ENCODE data around the gene SCYL2.

Gene SCYL2

DNA sequence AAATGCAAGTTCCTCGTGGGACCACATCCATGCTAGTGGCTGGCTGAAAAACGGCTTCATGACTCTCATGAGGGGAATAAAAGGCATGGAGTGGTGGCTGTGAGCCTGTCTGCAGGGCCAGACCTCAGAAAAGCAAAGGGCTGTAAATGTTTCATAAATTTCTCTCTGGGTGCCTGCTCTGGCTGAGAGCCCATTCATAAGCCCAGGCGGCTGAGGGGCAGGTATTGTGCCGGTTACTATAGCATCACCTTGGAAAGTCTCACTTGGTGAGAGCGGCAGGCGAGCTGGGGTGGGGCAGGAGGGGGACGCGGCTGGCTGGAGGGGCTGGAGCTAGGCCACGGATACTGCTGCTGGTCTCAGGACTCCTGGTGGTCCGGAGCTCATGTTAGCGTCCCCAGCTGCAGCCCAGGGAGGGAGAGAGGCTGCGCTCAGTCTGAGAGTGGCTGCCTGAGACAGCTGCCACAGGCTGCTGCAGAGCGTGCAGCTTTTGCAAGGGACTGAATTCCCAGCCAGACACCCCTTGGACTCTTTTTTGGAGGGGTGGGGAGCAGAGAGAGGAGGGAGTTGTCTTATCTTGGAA is 89.8 kb downstream of the SCYL2 start, which contains the start of gene SLC17A8:
Gene SLC17A8 (plus strand): TSS at position 431 of the 580 bp plus-strand sequence. CDS start 318 bp downstream, outside the sequence.
- ATAC-seq (replicated peaks) (no peak), DNase-seq (no peak)
- Mint-ChIP-seq H3K36me3 (ENCODE audit: insufficient read depth) (no peaks in the 10 kb centered on the region), H3K27me3 (peaks cover 63 to 78% of the 10 kb centered on the region in 2 donors), H3K4me3 (no peak within 1 kb of the TSS), H3K9me3 (no peaks in the 10 kb centered on the region), H3K27ac (no peak within 1 kb of the TSS), H3K4me1 (ENCODE audit: low read depth in 2 of 2) (no peaks in the 10 kb centered on the region)

DNA sequence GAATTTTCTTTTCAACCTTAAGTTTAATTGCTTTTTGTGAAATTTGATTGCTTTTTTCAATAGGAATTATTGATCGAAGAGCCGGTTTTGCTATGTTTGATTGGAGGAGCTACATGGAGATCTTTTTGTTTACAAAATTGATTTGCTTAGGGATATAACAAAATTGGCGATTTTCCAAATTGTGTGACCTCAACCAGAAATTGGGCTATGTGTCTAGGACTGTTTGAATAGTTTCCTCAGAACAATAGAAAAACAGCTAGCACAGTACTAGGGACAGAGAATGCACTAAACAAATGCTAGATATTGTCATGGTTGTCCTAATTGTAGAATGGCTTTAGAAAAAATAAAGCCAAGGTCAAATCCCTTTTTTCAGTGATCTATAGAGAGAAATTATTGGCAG is 92.3 kb downstream of the SCYL2 start:
- Mint-ChIP-seq H3K4me1 (ENCODE audit: low read depth in 2 of 2) (no peaks in the 10 kb centered on the region), H3K36me3 (ENCODE audit: insufficient read depth) (no peaks in the 10 kb centered on the region), H3K4me3 (no peak overlapping the region), H3K27ac (no peak overlapping the region), H3K27me3 (peaks cover 47 to 77% of the 10 kb centered on the region in 2 donors), H3K9me3 (no peaks in the 10 kb centered on the region)
- ATAC-seq (replicated peaks) (no peak), DNase-seq (no peak)

DNA sequence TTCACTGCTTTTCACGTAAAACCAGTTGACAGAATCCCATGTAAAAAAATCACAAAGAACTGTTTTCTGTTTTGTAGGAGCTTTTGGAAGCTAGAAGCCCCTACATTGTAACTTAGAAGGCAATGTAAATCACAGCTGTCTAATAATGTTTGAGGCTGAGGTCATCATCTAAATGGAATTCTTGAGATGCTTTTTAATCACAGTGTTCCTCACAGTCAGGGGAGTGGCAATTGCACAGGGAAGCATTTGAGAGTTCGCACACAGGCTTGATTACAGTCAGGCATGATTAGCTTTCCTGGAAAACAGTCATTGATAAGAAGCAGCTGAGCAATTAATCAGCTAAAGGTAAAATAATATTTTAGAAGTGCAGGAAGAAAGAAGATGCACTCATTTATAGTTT is 92.8 kb downstream of the SCYL2 start:
- Mint-ChIP-seq H3K27ac (no peak overlapping the region), H3K9me3 (no peaks in the 10 kb centered on the region), H3K27me3 (peaks cover 47 to 77% of the 10 kb centered on the region in 2 donors), H3K36me3 (ENCODE audit: insufficient read depth) (no peaks in the 10 kb centered on the region), H3K4me3 (no peak overlapping the region), H3K4me1 (ENCODE audit: low read depth in 2 of 2) (no peaks in the 10 kb centered on the region)
- no peak for ATAC-seq (replicated peaks)
- no peak for DNase-seq

DNA sequence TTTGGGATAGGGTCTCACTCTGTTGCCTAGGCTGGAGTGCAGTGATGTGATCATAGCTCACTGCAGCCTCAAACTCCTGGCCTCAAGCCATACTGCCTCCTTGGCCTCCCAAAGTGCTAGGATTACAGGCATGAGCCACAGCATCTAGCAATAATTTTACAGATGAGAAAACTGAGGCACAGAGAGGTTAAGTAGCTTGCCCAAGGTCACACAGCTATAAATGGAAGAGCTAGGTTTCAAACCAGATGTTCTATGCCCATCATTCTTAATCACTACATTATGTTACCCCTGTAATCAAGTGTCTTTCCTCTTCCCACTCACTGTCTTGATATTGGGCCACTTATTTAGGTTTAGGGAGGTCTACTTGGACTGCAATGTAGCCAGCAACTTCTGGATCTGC is 93.5 kb downstream of the SCYL2 start:
- Mint-ChIP-seq H3K4me1 (ENCODE audit: low read depth in 2 of 2) (no peaks in the 10 kb centered on the region), H3K4me3 (no peak overlapping the region), H3K9me3 (no peaks in the 10 kb centered on the region)

DNA sequence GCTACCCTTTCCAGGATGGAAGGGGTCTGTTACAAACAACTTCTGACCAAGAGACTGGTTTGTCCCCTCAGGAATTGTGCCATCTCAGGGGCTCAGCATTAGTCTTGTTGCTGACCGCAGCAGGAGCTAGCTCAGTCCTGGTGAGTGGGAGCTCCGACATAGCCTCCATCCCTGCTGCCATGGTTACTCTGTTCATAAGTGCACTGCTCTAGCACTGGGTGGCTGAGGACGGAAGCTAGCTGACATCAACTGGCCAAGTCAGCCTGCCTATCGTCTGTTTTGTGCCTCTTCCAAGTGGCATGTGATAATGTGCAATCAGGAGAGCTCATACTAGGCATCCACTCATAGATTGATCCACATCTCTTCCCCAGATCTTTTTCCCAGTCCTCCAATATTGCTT is 97.3 kb downstream of the SCYL2 start:
- Mint-ChIP-seq H3K27me3 (peaks cover 36 to 69% of the 10 kb centered on the region in 2 donors), H3K4me1 (ENCODE audit: low read depth in 2 of 2) (no peaks in the 10 kb centered on the region), H3K27ac (no peak overlapping the region), H3K4me3 (no peak overlapping the region), H3K9me3 (no peaks in the 10 kb centered on the region), H3K36me3 (ENCODE audit: insufficient read depth) (no peaks in the 10 kb centered on the region)
- no peak for ATAC-seq (replicated peaks)
- no peak for DNase-seq

More for the DNA sequence above, 93.5 kb downstream of the SCYL2 start:
- ATAC-seq (replicated peaks) = no peak
- no peak for DNase-seq
- H3K36me3 Mint-ChIP-seq (ENCODE audit: insufficient read depth) = no peaks in the 10 kb centered on the region
- H3K27me3 Mint-ChIP-seq = peaks cover 44 to 73% of the 10 kb centered on the region in 2 donors
- H3K27ac Mint-ChIP-seq = no peak overlapping the region

DNA sequence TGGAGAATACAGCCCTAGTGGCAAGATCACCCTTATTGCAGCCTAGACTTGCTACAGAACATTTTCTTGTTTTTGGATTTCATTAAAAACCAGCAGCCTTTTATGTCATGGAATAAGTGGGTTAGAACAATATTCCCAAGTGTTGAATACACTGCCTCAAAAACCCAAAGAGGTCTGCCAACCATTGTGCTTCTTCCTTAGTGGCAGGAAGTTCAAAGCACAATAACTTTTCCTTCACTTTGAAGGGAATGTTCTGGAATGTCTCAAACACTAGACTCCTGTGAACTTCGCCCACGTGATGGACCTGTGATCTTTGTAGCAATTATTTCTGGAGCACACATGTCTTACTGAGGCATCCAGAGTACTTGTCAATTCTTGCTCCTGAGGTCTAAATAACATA is 98.4 kb downstream of the SCYL2 start:
- H3K4me1 Mint-ChIP-seq (ENCODE audit: low read depth in 2 of 2) = no peaks in the 10 kb centered on the region
- no peak overlapping the region for H3K4me3 Mint-ChIP-seq
- no peaks in the 10 kb centered on the region for H3K36me3 Mint-ChIP-seq (ENCODE audit: insufficient read depth)
- no peak overlapping the region for H3K27ac Mint-ChIP-seq
- H3K27me3 Mint-ChIP-seq = peaks cover 35 to 58% of the 10 kb centered on the region in 2 donors
- ATAC-seq (replicated peaks) = no peak
- H3K9me3 Mint-ChIP-seq = no peaks in the 10 kb centered on the region
- no peak for DNase-seq

DNA sequence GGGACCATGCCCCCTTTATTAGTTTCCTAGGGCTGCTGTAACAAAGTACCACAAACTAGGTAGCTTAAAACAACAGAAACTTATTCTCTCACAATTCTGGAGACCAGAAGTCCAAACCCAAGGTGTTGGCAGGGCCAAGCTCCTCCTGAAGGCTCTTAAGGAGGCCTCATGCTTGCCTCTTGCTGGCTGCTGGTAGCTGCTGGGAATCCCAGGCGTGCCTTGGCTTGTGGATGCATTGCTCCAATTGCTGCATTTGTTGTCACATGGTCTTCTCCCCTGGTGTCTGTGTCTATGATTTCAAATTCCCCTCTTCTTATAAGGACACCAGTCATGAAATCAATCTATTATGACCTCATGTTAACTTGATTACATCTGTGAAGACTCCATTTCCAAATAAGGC is 101.1 kb downstream of the SCYL2 start:
- Mint-ChIP-seq H3K27ac (no peak overlapping the region), H3K4me1 (ENCODE audit: low read depth in 2 of 2) (no peaks in the 10 kb centered on the region), H3K4me3 (no peak overlapping the region), H3K9me3 (no peaks in the 10 kb centered on the region), H3K36me3 (ENCODE audit: insufficient read depth) (no peaks in the 10 kb centered on the region), H3K27me3 (peaks cover 26 to 32% of the 10 kb centered on the region in 2 donors)
- DNase-seq (no peak), ATAC-seq (replicated peaks) (no peak)

DNA sequence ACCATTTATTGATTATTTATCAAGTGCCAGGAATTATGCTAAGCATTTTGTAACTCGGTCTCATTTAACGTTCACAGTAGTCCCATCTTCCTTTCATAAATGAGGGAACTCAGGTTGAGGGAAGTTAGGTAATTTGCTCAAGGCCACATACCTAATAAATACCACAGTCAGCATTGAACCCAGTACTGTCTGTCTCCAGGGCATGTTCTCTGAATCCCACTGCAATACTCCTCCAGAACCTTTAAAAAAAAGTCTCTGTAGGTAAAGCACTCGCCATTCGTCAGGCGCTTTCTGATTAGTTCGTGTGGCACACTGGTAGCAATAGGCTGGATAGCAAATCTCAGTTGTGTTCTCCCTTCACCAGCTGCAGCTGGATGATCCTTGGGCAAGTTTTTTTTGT is 104.2 kb downstream of the SCYL2 start:
- DNase-seq (no peak), ATAC-seq (replicated peaks) (no peak)
- Mint-ChIP-seq H3K4me3 (no peak overlapping the region), H3K9me3 (no peaks in the 10 kb centered on the region), H3K36me3 (ENCODE audit: insufficient read depth) (no peaks in the 10 kb centered on the region), H3K4me1 (ENCODE audit: low read depth in 2 of 2) (no peaks in the 10 kb centered on the region), H3K27ac (no peak overlapping the region), H3K27me3 (peaks cover 27 to 31% of the 10 kb centered on the region in 2 donors)

DNA sequence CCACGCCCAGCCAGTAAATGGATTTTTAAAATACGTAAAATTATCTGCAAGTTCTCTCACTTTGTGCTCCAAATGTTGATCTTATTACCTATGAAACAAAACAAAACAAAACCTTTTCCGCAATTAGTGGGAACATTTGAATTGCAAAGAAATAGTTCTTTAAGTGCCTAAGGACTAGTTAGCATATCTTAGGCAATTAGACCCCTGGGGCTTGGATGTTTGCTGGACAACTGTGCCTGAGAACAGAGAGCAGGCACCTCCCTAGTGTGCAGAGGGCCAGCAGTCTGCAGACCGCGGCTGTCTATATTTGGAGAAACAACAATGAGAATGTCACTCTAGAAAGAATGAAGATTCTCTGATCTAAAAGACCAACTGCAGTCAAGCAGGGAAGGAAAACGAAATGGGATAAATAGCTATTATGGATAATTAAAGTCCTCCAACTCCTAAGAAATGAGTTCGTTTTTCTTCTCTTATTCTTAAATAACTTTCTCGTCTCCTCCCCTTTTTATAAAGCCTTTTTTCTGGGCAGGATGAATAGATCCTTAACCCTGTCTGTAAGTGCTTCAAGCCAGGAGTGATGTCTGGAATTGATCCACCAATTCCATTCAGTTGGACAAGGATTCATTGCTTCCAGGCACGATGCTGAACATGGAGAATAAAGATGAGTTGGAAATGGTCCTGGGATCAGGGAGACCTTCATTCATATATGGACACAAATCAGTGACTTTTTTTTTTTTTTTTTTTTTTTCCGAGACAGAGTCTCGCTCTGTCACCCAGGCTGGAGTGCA is 106.1 kb downstream of the SCYL2 start:
- ATAC-seq (replicated peaks) = no peak
- H3K27ac Mint-ChIP-seq = no peak overlapping the region

DNA sequence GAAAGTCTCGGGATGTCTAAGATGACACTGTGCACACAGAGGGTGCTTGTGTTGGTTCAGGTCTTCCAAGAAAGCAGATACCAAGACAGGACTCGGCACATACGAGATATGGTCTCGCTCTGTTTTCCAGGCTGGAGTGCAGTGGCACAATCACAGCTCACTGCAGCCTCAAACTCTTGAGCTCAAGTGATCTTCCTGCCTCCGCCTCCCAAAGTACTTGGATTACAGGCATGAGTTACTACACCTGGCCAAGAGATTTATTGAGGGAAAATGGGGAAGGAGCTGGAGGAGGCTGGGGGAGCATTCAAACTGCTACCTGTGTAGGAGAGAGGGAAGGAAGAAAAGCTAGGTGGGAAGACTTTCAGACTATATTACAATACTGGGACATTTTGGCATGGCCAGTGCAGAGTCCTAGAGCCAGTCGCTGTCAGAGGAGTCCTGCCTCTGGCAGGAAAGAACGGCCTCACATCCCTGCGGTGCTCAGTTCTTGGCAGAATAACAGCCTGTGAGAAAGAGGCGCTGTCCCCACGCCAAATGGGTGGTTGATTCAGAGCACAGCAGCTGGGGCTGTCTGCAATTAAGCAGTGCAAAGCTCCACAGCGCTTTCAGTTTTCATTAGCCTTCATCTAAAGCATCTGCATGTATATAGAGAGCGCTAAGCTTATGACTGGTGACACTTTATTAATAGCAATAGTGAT is 108.2 kb downstream of the SCYL2 start:
- Mint-ChIP-seq H3K36me3 (ENCODE audit: insufficient read depth) (no peaks in the 10 kb centered on the region), H3K4me1 (ENCODE audit: low read depth in 2 of 2) (no peaks in the 10 kb centered on the region), H3K27ac (no peak overlapping the region), H3K4me3 (no peak overlapping the region), H3K9me3 (no peaks in the 10 kb centered on the region), H3K27me3 (peaks cover 7 to 12% of the 10 kb centered on the region in 2 donors)
- ATAC-seq (replicated peaks) (no peak), DNase-seq (no peak)

More for the DNA sequence above, 106.1 kb downstream of the SCYL2 start:
- no peaks in the 10 kb centered on the region for H3K36me3 Mint-ChIP-seq (ENCODE audit: insufficient read depth)
- H3K4me3 Mint-ChIP-seq = no peak overlapping the region
- H3K27me3 Mint-ChIP-seq = peaks cover 19 to 22% of the 10 kb centered on the region in 2 donors
- H3K9me3 Mint-ChIP-seq = no peaks in the 10 kb centered on the region
- DNase-seq = no peak
- H3K4me1 Mint-ChIP-seq (ENCODE audit: low read depth in 2 of 2) = no peaks in the 10 kb centered on the region

DNA sequence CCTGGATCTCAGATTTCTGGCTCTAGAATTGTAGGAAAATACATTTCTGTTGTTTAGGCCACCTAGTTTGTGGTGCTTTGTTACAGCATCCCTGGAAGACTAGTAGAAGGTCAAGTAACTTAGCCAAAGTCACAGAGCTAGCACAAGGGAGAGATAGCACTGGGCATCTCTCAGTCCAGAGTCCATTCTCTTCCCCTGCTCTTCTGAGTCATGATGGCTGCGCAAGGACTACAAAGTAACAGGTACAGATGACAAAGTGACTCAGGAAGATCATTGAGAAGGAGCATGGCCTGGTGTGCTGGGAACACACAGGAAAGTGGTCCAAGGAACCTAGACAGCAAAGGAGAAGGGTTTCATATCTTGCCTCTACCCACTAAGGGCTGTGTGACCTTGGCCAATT is 109.2 kb downstream of the SCYL2 start:
- no peak overlapping the region for H3K4me3 Mint-ChIP-seq
- H3K27me3 Mint-ChIP-seq = peaks cover 7 to 12% of the 10 kb centered on the region in 2 donors
- ATAC-seq (replicated peaks) = no peak
- no peak for DNase-seq
- no peaks in the 10 kb centered on the region for H3K4me1 Mint-ChIP-seq (ENCODE audit: low read depth in 2 of 2)
- H3K9me3 Mint-ChIP-seq = no peaks in the 10 kb centered on the region
- no peak overlapping the region for H3K27ac Mint-ChIP-seq
- no peaks in the 10 kb centered on the region for H3K36me3 Mint-ChIP-seq (ENCODE audit: insufficient read depth)

DNA sequence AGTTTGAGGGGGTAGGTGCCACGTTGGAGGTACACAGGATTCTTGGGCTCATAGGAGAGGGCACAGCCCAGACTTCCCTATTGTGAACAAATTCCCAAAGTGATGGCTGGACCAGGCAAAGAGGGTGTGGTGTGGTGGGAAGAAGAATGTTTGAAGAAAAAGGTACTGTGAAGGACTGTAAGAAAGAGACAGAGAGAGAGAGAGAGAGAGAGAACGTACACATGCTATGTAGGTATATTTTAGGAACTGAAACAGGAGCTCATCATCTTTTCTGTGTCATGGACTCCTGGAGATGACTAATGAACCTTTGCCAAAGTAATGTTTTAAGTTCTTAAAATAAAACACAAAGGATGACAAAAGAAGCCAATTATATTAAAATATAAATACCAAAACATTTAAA is 114.4 kb downstream of the SCYL2 start:
- no peaks in the 10 kb centered on the region for H3K36me3 Mint-ChIP-seq (ENCODE audit: insufficient read depth)
- no peak for ATAC-seq (replicated peaks)

DNA sequence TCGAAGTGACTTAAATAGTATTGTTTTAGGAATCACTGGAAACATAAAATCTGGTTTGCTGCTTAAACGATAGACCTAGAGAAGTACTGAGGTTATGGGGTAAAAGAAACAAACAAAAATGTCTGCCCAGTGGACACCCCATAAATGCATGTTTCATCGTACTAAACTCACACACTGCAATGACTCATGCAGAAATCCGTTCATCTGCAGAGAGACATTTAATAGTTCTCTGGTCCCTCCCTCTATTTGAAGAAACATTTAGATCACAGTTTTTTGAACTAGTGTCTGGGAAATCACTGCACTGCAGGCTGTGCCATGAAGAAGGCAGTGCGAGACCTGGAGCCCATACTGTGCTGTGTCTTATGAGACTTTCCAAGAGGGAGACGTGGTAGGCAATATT is 115.4 kb downstream of the SCYL2 start:
- no peak for ATAC-seq (replicated peaks)
- Mint-ChIP-seq H3K27me3 (peaks cover 0 to 2% of the 10 kb centered on the region in 2 donors), H3K4me1 (ENCODE audit: low read depth in 2 of 2) (no peaks in the 10 kb centered on the region), H3K9me3 (no peaks in the 10 kb centered on the region), H3K27ac (no peak overlapping the region), H3K36me3 (ENCODE audit: insufficient read depth) (no peaks in the 10 kb centered on the region), H3K4me3 (no peak overlapping the region)
- DNase-seq = no peak

More for the DNA sequence above, 114.4 kb downstream of the SCYL2 start:
- DNase-seq = no peak
- Mint-ChIP-seq H3K27ac (no peak overlapping the region), H3K4me3 (no peak overlapping the region), H3K9me3 (no peaks in the 10 kb centered on the region), H3K4me1 (ENCODE audit: low read depth in 2 of 2) (no peaks in the 10 kb centered on the region), H3K27me3 (no peaks in the 10 kb centered on the region)
